GM19372 (cell line): Measurements from ENCODE around the gene UNC119.
"Not testable (repeated sequence)": the region's sequence is repeated elsewhere in the genome, so short reads cannot be mapped to it uniquely, and the experiment has no call there.

Experiments used
- ATAC-seq: cut with Tn5 transposase; IDR thresholded peaks from one replicate; pipeline ENCODE4 v1.9.1; 2021; ENCODE audit warnings: mild to moderate bottlenecking, low read depth, moderate library complexity; ENCODE audit not compliant: unreplicated experiment

Gene UNC119

GRCh38 chr17:28524476-28525424 is 27.7 kb downstream of the UNC119 start:
- no peak for ATAC-seq

- no peak for ATAC-seq
Observed at GRCh38 chr17:28523876-28524275, 28.5 kb downstream of the UNC119 start.

- no peak for ATAC-seq
Observed at GRCh38 chr17:28523186-28523585, 29.2 kb downstream of the UNC119 start.

DNA sequence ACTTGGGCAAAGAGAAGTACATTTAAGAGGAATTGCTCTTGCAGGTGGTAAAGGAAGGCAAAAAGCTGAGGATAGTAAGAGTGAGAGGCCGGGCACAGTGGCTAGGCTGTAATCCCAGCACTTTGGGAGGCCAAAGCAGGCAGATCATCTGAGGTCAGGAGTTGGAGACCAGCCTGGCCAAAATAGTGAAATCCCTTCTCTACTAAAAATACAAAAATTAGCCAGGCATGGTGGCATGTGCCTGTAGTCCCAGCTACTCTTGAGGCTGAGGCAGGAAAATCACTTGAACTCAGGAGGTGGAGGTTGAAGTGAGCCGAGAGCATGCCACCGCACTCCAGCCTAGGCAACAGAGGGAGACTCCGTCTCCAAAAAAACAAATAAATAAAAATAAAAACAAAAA is 30.1 kb downstream of the UNC119 start:
- ATAC-seq = not testable (repeated sequence)

- ATAC-seq = no peak
Observed at GRCh38 chr17:28521311-28522085, 30.9 kb downstream of the UNC119 start.

DNA sequence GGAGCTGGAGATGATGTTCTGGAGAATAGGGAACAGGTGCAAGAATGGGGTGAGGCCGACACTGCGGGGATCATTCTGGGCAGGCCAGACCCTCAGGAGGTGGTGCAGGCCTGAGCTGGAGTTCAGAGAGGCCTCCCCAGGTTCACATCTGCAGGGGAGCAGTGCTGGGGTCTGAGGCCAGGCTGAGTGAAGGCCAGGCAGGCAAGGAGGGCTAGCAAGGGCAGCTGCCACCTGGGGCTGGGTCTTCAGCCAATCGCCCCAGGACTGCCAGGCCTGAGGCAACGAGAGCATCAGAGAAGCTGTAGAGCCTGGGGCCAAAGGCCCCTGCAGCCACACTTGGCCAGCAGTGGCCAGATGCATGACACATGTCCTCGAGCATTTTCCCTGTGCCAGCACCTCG is 31.7 kb downstream of the UNC119 start:
- no peak for ATAC-seq

GRCh38 chr17:28519236-28519635 is 33.2 kb downstream of the UNC119 start:
- ATAC-seq = no peak

- no peak for ATAC-seq
Observed at GRCh38 chr17:28518578-28518977, 33.8 kb downstream of the UNC119 start.

DNA sequence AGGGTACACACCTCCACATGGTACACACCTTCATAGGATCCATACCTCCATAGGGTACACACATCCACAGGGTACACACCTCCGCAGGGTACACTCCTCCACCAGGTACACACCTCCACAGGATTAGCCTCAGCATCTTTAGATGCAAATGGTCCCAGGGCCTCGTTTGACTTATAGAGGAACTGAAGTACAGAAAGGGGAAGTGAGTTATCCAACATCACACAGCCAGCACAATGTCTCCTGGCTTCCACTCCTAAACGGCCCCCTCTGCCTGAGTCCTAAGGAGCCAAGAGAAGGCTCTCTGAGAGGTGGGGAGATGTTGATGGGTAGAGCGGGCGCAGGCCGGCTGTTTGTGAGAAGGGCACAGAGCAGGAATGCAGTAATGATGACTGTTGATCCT is 34.3 kb downstream of the UNC119 start:
- ATAC-seq = no peak

DNA sequence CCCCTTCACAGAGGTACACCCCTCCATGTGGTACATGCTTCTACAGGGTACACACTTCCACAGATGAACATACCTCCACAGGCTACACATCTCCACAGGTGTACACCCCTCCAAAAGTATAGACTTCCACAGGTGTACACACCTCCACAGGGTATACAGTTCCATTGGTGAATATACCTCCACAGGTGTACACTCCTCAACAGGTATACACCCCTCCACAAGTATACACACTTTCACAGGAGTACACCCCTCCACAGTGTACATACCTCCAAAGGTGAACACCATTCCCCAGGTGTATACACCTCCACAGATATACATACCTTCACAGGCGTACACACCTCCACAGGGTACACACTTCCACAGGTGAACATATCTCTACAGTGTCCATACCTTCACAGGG is 36.9 kb downstream of the UNC119 start:
- ATAC-seq = no peak

GRCh38 chr17:28514561-28515002 is 37.8 kb downstream of the UNC119 start:
- no peak for ATAC-seq

DNA sequence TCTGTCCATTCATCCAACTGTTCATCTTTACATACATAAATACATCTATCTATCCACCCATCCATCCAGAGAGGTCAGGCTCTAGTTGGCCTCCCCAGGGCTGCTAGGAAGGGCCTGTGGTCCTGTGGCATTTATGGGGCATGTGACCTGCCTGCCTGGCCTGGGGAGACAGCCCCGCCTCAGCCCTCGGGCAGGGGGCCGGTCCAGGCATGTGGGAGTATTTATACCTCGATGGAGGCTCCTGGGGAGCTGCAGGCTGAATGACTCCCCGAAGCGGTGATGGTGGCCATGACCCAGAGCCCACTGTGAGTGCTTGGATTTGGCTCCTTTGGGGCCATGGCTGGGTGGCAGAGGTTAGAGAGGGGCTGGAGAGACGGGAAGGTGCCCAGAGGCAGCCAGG is 38.9 kb downstream of the UNC119 start:
- ATAC-seq = no peak

DNA sequence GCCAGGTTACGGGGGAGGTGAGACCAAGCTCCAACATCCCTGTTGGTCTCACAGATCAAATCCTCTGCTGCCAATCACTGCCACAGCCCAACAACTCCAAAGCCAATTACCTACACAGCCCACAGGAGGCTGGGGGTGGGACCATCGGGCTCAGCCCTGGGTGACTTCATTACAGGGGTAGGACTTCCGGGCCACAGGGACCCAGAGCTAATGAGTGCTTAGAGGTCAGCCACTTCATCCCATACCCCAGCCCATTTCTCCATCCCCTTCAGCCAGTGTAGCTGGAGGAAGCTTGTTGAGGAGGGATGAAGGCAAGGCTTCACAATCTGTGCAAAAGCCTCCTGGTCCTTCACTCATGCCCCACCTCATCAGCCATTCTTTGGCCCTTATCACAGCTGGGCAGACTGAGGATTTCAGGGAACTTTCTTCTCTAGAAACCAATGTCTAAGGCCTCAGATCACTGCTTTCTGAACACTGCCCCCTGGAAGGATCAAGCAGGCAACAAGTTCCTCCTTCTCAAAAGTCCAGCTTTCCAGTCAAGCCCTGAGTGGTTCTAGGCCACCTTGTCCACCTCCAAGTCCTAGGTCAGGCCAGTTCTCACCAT is 40.5 kb downstream of the UNC119 start:
- ATAC-seq = no peak

DNA sequence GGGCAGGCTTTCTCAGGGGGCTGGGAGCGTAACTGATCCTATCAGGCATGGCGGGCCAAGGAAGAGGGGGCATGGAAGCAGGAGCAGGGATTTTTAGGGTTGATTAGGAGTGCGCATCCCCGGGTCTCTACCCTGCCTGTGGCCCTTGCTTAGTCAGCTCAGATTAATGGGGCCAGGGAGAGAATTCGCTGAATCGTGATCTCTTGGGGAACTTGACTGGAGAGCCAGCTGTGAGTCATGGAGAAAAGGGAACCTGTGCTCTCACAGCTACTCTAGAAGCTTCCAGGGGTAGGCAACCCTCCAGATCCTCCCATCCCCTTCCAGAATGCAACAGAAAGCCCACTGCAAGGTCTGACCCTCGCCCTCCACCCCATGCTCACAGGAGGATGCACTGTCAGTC is 42.6 kb downstream of the UNC119 start:
- no peak for ATAC-seq

DNA sequence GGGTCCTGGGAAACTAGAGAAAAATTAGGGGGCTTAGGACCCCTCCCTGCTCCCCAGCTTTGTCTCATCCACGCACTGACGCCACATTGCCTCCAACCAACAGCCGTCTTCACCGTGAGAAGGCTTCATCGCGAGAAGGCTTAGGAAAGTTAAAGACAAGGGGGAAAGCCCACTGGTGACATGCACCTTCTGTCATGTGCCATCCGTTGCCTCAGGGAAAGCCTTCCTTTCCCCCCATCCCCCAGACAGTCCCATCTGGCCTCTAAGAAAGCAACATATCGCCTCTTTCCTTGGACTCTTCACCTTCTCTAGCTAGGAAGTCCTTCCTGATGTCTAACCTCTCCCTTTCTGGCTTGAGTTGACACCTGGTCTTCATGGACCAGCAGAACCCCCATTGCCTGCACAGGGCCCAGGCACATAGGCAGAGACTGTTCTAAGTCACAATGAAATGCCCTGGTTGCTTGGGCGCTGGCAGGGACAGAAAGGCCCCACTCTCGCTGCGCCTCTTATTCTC is 44.2 kb downstream of the UNC119 start:
- no peak for ATAC-seq

- no peak for ATAC-seq
Observed at GRCh38 chr17:28507567-28508203, 44.7 kb downstream of the UNC119 start.

DNA sequence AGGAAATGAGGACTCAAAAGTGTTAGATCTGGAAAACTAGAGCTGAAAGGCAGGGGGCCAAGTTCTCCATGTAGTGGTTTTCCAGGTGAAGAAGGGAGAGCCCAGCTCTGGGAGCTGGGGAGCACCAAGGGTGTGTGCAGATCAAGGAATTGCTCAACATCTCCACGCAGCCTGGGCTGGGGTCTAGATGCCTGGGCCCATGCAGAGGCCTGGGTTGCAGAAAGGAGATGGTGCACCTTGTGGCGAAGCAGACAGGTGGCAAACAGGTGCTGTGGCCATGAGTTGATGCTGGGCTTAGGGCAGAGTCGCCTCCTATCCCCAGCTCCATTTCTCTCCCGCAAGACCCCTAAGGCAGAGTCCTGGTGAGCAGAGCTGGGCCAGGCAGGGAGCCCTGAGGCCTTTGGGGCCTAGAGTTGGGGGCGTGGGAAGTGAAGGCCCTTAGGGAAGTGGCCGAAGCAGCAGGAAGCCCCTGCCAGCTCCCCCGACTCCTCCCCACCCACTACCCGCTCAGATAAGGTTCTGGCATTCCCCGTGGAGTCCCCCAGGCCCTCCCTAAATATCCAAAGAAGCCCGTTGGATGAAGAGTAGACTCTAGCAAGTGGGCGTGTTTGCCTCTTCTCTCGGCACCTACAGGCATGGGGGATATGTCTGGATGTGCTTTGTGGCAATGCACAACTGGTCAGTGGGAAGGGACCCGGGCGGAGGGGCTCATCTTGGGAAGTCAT is 45.5 kb downstream of the UNC119 start:
- ATAC-seq = no peak

DNA sequence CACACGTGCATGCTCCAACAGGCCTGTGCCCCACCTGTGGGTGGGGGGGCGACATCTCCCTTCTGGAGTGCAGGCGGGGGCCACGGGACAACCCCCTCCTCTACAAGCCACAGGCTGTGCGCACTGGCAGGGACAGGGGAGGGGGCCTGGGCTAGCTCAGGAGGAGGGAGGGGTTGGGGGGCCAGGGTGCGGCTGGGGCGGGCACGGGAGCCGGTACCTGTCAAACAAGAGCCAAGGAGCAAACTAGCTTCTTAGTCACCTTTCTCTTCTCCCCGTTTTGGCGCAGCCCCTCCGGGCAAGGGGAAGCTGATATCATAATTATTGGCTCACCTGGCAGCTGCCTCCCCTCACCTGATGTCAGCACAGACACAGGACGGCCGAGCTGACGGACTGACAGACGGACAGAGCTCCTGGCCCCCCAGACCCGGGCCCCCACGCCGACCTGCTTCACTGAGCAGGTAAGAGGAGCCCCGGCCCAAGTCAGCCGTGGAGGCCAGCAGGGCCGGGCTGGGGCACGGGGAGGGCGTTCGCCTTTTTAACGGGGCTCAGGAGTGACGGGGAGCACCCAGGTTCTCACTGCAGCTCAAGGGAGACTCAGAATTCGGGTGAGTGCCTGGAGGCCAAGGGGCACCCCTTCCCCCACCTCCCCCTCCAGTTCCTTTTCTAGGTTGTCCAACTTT is 46.3 kb downstream of the UNC119 start, which contains the start of gene FOXN1:
Gene FOXN1 (plus strand): TSS at position 363 of the 680 bp plus-strand sequence. CDS start 17,622 bp downstream, outside the sequence.
- no peak for ATAC-seq

GRCh38 chr17:28503420-28503819 is 49.0 kb downstream of the UNC119 start:
- ATAC-seq = no peak
